ENCODE results near the gene EGLN3.

- no peak for TF ChIP-seq POLR2AphosphoS5 (IDR thresholded peaks at IDR 0.05; ENCODE audit: low read depth, low read length)
- TF ChIP-seq CTCF (IDR thresholded peaks at IDR 0.05): no peak
- TF ChIP-seq REST (IDR thresholded peaks at IDR 0.05; ENCODE audit: insufficient read depth in 1 of 2, low read depth in 2 of 2, low read length in 1 of 2): no peak
Observed at GRCh38 chr14:33949411-33949893, 1.4 kb downstream of the EGLN3 start.
